GM12864 (cell line): ENCODE results near the gene TCP11.

ENCODE experiments used
- DNase-seq: peaks from one replicate; pipeline ENCODE4 v3.0.0-alpha.2; 2011; ENCODE audit warnings: low read depth
- H3K4me3 ChIP-seq: 2 replicates; pipeline ENCODE4 v1.5.1; 2011; ENCODE audit warnings: mild to moderate bottlenecking, low read depth, low read length, control low read depth
- TF ChIP-seq, protein P1 (sequence below): IDR thresholded peaks from 2 replicates; pipeline ENCODE4 v1.5.1; 2011; ENCODE audit warnings: low read depth, mild to moderate bottlenecking, moderate library complexity, low read length, control low read depth, inconsistent platforms; ENCODE audit errors: missing control alignments

Gene TCP11

DNA sequence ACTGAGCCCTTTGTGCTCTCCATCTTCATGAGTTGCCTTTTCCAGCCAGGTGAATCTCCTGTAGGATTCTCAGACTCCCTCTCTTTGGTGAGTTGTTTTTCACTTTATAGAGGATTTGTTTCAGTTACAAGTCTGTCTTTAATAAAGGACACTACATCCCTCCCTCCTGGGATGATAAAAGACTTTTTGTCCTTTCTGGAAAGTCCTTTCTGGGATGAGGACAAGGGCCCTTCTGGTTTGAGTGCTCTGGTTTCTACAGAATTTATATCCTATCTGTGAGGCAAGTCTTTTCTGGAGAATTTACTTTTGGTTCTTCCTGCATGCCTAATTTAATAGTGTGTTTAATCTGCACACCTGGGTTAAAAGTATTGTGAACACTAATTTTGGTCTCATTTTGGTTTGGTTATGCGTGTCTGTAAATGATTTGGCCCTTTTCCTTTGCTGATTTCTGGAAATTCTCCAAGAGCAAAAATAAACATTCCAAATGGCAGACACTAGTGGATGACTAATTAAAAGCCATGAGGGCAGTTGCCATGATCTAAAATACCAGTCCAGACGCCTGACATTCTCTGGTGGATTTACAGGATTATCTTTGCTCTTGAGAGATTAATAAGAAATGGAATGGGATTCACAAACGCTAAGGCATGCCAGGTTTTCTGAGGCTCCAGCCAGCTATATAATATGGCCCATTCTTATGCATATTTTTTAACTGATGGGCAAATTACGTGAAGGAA lies 44.8 kb downstream of the TCP11 start:
- DNase-seq, result no peak
- TF ChIP-seq, protein P1, sequence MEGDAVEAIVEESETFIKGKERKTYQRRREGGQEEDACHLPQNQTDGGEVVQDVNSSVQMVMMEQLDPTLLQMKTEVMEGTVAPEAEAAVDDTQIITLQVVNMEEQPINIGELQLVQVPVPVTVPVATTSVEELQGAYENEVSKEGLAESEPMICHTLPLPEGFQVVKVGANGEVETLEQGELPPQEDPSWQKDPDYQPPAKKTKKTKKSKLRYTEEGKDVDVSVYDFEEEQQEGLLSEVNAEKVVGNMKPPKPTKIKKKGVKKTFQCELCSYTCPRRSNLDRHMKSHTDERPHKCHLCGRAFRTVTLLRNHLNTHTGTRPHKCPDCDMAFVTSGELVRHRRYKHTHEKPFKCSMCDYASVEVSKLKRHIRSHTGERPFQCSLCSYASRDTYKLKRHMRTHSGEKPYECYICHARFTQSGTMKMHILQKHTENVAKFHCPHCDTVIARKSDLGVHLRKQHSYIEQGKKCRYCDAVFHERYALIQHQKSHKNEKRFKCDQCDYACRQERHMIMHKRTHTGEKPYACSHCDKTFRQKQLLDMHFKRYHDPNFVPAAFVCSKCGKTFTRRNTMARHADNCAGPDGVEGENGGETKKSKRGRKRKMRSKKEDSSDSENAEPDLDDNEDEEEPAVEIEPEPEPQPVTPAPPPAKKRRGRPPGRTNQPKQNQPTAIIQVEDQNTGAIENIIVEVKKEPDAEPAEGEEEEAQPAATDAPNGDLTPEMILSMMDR, result no peak
- H3K4me3 ChIP-seq, result no peak overlapping the region

DNA sequence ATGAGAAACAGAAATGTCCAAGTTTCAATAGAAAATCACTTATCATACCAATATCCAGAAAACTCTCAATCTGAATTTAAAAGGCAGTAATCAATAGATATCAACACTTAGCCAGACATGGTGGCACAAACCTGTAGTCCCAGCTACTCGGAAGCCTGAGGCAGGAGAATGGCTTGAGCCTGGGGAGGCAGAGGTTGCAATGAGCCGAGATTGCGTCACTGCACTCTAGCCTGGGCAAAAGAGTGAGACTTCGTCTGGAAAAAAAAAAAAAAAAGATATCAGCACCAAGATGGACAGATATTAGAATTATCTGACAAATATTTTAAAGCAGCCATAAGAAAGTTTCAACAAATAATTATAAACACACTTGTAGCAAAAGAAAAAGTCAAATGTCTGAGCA lies 47.0 kb downstream of the TCP11 start:
- no peak for DNase-seq
- H3K4me3 ChIP-seq, result no peak overlapping the region
- TF ChIP-seq, protein P1, result no peak

DNA sequence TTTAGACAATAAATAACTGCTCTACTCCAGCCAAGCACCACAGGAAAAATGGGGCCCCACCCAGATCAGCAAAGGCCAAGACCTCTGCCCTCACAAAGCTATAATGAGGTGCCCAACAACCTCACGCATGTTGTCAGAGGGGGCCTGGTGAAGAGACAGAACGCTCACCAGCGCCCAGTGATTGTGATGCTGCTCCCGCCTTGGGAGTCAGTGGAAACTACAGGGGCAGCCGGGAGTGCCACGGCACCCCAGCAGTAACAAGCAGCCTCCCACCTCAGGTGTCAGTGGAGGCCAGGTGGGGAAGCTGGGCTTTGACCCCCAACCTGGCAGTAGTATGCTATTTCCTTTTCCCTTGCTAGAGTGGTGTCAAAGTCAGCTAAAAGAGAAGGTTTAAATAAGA lies 47.4 kb downstream of the TCP11 start:
- no peak for DNase-seq
- no peak overlapping the region for H3K4me3 ChIP-seq
- TF ChIP-seq, protein P1, result no peak

DNA sequence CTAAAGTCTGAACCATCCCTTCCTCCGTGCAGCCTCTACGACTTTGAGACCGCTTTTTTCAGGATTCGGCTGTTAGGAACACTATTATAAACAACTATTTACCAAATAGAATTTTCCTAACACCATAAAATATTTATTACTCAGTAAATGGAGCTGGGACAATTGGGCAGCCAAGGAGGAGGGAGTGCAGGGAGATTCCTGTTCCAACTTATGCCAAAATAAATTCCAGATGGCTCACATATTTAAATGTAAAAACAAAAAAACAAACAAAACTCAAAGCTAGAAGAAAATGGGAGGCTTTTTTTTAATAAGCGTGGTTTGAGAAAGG lies 48.1 kb downstream of the TCP11 start:
- TF ChIP-seq, protein P1, result no peak
- DNase-seq, result no peak

DNA sequence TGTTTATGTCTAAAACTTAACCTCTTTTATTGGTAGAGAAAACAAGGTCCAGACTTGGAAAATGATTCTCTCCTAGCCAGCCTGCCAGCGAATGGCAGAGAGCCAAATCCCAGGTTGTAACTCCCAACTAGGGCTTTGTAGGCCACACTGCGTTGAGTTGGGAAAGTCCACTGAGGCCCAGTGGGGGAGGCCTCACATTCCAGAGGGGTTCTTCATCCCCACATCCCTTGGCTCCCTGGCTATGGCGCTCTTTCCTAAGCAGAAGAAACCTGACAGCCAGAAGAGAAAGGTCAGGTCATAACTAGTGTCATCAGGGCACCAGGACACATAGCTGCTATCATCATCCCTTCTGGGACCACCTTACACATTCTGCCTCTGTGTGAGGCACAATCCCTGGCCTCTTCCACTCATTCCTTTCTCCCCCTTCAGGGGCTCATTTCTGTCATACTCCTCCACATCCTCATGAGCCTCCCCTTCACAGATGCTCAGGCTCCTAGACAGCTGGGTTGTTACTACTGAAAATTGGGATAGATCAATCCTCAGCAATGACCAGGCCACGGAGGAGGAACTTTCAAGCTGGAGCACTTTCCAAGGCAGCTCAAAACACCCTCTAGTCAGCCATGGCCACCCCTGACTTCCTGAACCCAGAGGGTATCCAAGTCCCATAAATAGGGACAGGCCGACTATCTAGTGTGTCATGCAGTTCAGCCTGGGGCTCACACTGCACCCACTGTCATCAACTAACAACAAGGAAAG lies 48.6 kb downstream of the TCP11 start:
- DNase-seq, result no peak
- TF ChIP-seq, protein P1, result no peak
- H3K4me3 ChIP-seq, result no peak overlapping the region

More for the DNA sequence above, 48.1 kb downstream of the TCP11 start:
- H3K4me3 ChIP-seq, result no peak overlapping the region

DNA sequence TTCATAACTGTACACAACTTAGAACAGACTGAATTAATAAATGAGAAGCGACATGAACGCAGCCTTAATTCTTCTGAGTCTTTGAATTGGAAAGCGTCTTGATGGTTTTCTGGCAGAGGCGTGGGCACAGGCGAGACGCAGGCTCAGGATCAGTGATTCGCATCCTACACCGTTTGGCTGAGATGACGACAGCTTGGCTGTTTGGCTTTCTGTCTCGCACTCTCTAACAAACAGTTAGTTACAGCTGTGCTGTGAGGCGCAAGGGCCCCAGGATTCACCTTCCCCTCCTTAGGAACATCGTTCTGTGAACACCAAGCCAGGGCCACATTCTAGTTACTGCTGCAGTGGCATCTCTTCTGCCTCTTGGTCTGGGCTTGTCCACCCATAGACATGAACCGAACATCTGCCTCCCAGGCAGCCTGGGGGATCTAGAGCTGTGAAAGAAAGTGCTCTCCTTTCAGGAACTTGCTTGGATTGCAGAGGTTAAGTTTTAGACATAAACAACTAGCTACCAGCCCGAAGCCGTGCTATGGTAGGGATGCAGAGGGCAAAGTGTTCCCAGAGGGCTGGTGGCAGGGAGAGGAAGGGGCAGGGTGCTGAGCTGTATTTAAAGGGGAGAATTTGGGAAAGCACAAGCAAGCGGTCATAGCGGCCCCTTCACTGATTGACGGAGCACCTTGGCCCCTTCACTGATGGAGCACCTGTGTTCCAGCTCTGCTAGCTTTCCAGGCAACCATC lies 49.6 kb downstream of the TCP11 start:
- TF ChIP-seq, protein P1, result no peak
- no peak for DNase-seq
- H3K4me3 ChIP-seq, result no peak overlapping the region
